Epithelial cell of esophagus (primary cell): ENCODE measurements around the gene TTC24.

ENCODE experiments used
- DNase-seq: peaks from one replicate; pipeline ENCODE4 v3.0.0; 2010; ENCODE audit warnings: low read depth
- H3K4me3 ChIP-seq: 2 replicates; pipeline ENCODE4 v1.5.1; 2011; ENCODE audit warnings: mild to moderate bottlenecking, low read length, control low read depth
- TF ChIP-seq, protein P1 (sequence below): IDR thresholded peaks from 2 replicates; pipeline ENCODE4 v1.5.1; 2011; ENCODE audit warnings: low read depth, mild to moderate bottlenecking, low read length, control low read depth, inconsistent platforms; ENCODE audit not compliant: insufficient read depth; ENCODE audit errors: missing control alignments

TTC24 gene

DNA sequence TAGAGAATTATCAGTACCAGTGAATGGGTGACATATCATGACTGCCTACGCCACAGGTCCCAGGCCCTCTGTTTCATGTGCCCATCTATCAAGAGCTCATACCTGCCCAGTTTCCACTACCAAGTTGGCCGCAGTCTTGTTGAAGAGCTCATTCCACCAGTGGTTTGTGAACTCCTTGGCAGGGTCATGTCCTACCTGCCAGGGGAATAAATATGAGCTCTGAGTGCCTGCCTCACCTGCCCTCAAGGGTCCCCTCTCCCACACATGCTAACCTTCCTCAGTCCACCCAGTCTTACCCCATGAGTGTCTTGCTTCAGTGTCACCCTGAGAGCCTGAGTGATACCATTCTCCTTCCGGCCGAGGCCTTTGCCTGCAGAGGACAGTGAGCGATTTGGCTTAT, 18.6 kb downstream of the TTC24 start:
- TF ChIP-seq, protein P1, sequence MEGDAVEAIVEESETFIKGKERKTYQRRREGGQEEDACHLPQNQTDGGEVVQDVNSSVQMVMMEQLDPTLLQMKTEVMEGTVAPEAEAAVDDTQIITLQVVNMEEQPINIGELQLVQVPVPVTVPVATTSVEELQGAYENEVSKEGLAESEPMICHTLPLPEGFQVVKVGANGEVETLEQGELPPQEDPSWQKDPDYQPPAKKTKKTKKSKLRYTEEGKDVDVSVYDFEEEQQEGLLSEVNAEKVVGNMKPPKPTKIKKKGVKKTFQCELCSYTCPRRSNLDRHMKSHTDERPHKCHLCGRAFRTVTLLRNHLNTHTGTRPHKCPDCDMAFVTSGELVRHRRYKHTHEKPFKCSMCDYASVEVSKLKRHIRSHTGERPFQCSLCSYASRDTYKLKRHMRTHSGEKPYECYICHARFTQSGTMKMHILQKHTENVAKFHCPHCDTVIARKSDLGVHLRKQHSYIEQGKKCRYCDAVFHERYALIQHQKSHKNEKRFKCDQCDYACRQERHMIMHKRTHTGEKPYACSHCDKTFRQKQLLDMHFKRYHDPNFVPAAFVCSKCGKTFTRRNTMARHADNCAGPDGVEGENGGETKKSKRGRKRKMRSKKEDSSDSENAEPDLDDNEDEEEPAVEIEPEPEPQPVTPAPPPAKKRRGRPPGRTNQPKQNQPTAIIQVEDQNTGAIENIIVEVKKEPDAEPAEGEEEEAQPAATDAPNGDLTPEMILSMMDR = no peak
- H3K4me3 ChIP-seq = no peak overlapping the region

GRCh38 chr1:156598731-156599432, 19.4 kb downstream of the TTC24 start:
- TF ChIP-seq, protein P1 = no peak

More for the DNA sequence above, 18.6 kb downstream of the TTC24 start:
- DNase-seq = no peak

DNA sequence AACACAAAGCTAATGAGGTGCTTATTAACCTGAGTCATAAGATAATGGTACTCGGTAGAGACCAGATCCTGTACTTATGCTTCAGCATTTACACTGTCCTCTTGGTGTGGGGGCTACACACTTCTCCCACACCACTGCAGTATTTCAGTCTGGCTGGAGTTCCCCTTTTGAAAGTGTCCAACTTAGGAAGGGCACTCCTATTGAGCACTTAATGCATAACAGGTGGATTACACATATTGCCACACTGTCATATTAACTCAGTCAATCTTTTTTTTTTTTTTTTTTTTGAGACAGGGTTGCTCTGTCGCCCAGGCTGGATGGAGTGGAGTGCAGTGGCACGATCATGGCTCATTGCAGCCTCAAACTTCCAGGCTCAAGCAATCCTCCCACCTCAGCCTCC, 20.3 kb downstream of the TTC24 start:
- peak; percentile 43 for DNase-seq
- TF ChIP-seq, protein P1 = peak; percentile 27
- H3K4me3 ChIP-seq = no peak overlapping the region

More at GRCh38 chr1:156598731-156599432, 19.4 kb downstream of the TTC24 start:
- H3K4me3 ChIP-seq = no peak overlapping the region
- DNase-seq = no peak

GRCh38 chr1:156600733-156601121, 21.2 kb downstream of the TTC24 start:
- peak; percentile 21 for DNase-seq
- peak overlapping the region; percentile 95 for H3K4me3 ChIP-seq
- TF ChIP-seq, protein P1 = no peak

- TF ChIP-seq, protein P1 = no peak
- peak within 1 kb of the TSS; percentile 95 for H3K4me3 ChIP-seq
- DNase-seq = peak; percentile 85
These were observed 21.8 kb downstream of the TTC24 start, which contains the start of gene GPATCH4 for GRCh38 chr1:156601122-156601830. TSS of gene GPATCH4 (minus strand) at chr1:156601479.

DNA sequence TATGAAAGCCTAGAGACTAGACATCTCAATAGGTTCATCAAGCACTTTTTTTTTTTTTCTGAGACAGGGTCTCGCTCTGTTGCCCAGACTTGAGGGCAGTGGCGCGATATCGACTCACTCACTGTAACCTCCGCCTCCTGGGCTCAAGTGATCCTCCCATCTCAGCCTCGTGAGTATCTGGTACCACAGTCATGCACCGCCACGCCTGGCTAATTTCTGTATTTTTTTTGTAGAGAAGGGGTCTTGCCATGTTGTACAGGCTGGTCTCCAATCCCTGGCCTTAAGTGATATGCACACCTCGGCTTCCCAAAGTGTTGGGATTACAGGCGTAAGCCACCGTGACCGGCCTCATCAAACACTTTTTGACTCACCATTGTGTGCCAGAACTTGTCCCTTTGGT, 22.4 kb downstream of the TTC24 start:
- TF ChIP-seq, protein P1 = no peak
- H3K4me3 ChIP-seq = peak overlapping the region; percentile 95
- peak; percentile 19 for DNase-seq
